Fibroblast of lung (primary cell): ENCODE measurements around the gene INSC.

Experiments
- EZH2 ChIP-seq: IDR thresholded peaks from 2 replicates; pipeline ENCODE4 v1.5.1; 2012; ENCODE audit warnings: low read length, control low read depth, mild to moderate bottlenecking; ENCODE audit errors: missing control alignments
- TF ChIP-seq, protein P1 (sequence below), 2 donors: IDR thresholded peaks in 1 of 2; conservative IDR thresholded peaks in 1 of 2; 1 replicate in 1 of 2; 2 replicates in 1 of 2; pipeline ENCODE4 v1.5.1; 2011 to 2012; ENCODE audit warnings: low read length in 2 of 2, control low read depth in 1 of 2, inconsistent platforms in 1 of 2, low read depth in 1 of 2, mild to moderate bottlenecking in 1 of 2

DNA sequence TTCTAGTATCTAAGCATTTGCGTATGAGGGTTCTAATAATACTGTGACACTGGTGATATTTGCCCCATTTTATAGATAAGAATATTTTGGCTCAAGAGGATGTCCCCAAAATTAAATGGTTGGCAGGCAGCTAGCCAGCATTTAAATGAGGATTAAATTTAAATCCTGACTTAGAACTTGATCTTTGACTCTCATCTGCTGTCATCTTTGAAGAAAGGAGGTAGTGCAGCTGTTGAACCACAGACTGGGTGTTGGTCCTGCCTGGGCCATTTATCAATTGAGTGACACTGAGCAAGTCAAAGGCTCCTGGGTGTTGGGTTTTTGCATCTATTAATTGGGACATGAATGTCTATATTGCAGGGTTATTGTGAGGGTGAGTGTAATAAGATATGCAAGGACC is 112.3 kb downstream of the INSC start:
- TF ChIP-seq, protein P1, sequence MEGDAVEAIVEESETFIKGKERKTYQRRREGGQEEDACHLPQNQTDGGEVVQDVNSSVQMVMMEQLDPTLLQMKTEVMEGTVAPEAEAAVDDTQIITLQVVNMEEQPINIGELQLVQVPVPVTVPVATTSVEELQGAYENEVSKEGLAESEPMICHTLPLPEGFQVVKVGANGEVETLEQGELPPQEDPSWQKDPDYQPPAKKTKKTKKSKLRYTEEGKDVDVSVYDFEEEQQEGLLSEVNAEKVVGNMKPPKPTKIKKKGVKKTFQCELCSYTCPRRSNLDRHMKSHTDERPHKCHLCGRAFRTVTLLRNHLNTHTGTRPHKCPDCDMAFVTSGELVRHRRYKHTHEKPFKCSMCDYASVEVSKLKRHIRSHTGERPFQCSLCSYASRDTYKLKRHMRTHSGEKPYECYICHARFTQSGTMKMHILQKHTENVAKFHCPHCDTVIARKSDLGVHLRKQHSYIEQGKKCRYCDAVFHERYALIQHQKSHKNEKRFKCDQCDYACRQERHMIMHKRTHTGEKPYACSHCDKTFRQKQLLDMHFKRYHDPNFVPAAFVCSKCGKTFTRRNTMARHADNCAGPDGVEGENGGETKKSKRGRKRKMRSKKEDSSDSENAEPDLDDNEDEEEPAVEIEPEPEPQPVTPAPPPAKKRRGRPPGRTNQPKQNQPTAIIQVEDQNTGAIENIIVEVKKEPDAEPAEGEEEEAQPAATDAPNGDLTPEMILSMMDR (conservative IDR thresholded peaks at IDR 0.05 in 1 of 2, IDR thresholded peaks at IDR 0.05 in 1 of 2; ENCODE audit: low read depth in 1 of 2, low read length in 2 of 2), result no peak
- no peak for TF ChIP-seq EZH2
